NCI-H1417 treated with DMSO at 0.1 percent for 48 hours (cell line): ENCODE measurements around the gene HSPB8.
"Not testable (repeated sequence)": the region's sequence is repeated elsewhere in the genome, so short reads cannot be mapped to it uniquely, and the experiment has no call there.

ENCODE experiments used
- DNase-seq: peaks from one replicate; lab custom pipeline; 2025; lab: John Stamatoyannopoulos, UW

HSPB8 gene

DNA sequence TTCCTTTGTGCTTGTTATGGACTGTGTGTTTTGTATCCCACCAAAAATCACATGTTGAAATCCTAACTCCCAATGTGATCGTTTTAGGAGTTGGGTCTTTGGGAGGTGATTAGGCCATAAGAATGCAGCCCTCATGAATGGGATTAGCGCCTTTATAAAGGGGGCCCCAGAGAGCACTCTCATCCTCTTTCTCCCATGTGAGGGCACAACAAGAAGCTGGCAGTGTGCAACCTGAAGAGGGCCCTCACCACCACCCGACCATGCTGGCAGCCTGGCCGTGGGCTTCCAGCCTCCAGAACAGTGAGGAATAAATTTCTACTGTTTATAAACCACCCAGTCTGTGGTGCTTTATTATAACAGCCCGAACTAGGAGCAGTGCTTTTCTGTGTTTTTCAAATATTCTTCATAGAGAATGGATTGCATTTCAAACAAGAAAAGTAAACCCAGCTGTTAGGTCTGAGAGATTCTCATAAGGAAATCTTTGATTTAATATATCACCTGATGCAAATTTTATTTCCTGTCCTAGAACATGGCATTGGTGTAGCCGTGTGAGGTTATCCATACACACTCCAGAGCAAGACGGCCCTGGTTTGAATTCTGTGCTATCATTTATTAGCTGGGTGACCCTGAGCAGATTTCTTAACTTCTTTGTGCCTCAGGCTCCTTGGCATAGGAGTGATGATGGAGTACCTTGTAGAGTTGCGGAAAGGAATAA, 27.8 kb downstream of the HSPB8 start:
- DNase-seq, result no peak

- no peak for DNase-seq
Observed at GRCh38 chr12:119207063-119207560, 28.4 kb downstream of the HSPB8 start.

- no peak for DNase-seq
Observed at GRCh38 chr12:119208626-119209061, 29.9 kb downstream of the HSPB8 start.

- no peak for DNase-seq
Observed at GRCh38 chr12:119211884-119212283, 33.2 kb downstream of the HSPB8 start.

GRCh38 chr12:119216084-119216483, 37.4 kb downstream of the HSPB8 start:
- DNase-seq, result no peak

DNA sequence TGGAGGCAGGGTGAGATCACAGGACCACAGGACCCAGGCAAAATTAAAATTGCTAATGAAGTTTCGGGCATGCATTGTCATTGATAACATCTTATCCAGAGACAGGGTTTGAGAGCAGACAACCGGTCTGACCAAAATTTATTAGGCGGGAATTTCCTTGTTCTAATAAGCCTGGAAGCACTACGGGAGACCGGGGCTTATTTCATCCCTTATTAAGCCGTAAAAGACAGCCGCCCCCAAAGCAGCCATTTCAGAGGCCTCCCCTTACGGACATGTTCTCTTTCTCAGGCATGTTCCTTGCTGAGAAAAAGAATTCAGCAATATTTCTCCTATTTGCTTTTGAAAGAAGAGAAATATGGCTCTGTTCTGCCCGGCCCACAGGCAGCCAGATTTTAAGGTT, 40.1 kb downstream of the HSPB8 start:
- DNase-seq, result not testable (repeated sequence)

DNA sequence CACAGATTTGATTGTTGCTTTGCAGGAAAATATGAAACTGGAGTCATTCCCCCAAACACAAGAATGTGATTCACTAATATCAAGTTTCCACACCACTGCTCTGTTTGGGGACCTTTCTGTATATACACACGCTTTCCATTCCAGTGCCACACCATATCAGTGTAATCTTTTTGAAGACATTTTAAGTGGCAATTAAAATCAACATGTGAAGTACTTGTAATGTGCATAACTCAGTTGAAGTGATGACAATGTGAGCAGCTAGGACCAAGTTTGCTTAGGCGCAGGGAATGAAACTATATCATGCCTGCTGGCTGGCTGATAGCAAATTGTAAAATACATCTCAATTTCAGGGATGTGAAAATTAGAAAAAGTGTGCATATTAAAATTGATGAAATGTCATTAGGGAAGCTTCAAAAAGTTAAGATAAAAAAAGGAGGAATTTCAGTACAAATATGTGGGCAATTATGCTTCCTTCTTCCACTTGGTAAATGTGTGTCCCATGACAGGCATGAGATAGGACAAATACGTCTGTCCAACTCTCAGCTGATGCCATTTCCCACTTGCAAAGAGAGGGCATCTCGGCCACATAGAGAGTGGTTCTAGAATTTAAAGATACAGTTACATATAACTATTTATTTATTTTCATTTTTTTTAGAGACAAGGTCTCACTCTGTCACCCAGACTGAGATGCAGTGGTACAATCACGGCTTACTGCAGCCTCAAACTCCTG, 43.7 kb downstream of the HSPB8 start:
- no peak for DNase-seq

DNA sequence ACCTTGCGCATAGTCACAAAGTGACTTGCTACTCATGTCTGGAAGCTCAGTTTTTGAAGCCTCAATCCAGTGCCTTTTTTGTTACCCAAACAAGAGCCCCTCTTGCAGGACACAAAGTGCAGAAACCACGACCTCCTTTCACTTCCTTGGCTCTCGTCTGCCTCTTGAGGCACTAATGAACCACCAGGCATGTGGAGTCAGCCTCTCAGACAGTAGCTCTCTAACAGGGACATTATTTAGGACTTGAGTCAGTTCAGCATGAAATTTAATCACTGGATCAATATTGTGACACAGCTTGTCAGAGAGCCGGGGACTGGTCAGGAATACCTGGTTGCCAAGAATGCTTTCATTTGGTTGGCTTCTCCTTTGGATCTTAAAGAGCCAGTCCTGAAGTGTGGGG, 46.7 kb downstream of the HSPB8 start:
- no peak for DNase-seq

GRCh38 chr12:119227292-119227691, 48.6 kb downstream of the HSPB8 start:
- DNase-seq, result no peak

DNA sequence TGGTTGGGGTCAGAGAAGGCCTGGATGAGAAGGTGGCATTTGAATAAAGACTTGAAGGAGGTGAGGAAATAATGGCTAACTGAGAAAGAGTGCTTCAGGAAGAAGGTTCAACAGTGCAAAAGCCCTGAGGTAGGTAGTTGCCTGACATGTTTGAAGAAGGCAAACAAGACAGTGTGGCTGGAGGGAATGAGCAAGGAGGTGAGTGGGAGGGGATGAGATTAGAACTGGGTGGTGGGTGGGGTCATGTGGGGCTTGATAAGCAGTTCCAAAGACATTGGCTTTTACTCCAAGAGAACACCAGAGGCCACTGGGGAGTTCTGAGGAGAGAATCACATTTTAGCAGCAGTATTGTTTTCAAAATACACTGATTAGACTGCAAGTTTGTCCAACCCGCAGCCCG, 50.5 kb downstream of the HSPB8 start:
- DNase-seq, result no peak

DNA sequence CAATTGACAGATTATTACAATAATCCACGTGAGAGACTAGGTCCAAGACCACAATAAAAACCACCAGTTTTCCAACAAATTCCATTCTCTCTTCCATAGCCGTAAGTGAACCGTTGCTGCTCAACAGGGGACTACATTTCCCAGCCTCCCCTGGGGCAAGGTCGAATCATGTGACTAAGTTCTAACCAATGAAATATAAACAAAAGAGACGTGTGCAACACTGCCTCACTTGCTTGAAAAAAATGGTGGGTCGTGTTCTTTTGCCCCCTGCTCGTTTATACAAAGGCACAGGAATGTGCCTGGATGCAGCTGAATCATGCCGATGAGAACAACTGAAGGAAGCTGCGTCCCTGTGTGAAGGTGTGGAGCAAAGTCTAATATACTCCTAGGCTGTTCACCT, 51.1 kb downstream of the HSPB8 start:
- no peak for DNase-seq

DNA sequence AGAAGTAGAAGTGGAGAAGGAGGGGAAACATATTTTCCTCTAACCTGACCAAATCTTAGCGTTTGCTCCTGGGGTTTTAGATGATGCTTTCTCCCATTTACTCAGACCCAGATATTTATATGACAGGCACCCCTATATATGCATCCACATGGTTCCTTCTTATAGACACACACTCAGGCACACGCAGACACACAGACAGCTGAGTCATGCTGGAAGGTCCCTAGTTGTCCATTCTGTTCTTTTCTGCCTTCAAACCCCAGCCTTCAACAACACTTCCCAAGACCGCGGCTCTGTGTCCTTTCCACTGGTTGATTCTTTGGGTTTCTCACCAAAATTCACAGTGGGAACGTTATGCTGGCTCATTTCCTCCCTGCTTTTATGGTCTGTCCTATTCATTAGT, 52.1 kb downstream of the HSPB8 start:
- no peak for DNase-seq

- no peak for DNase-seq
Observed at GRCh38 chr12:119231774-119232173, 53.0 kb downstream of the HSPB8 start.

GRCh38 chr12:119235197-119235751, 56.5 kb downstream of the HSPB8 start:
- no peak for DNase-seq

DNA sequence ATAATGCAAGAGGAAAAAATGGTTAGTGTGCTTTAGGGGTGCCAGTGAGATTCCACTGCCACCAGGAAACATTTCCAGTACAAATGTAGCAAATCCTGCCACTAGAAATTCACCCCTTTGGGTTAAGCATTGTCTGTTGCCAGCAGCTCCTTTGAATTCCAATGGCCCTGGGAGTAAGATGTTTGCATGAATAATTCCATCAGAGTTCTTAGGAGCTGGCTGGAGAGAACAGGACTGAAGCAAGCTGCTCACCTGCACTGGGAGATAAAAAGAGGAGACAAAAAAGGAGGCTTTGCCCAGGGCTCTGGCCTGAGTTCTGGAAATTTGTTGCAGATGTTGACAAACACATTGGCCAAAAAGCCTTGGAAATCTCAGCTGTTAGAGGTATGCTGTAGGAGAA, 57.6 kb downstream of the HSPB8 start:
- DNase-seq, result no peak

DNA sequence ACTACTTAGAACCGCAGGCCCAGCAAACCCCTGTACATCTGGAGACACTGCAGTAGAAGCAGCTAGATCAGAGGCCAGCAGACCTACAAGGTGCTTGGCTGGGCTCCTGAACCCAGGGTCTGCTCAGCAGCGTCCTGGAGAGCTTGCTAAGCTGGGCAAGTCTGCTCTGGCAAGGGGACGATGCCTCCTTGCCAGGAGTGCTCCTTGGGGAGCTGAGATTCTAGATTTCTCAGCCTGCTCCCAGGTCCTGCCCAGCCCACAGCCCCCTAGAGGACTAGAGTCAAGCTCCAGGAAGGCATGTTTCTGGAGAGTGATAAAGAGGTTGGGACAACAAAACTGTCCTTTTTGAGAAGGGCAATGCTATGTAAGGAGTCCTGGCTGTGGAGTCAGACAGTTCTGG, 60.3 kb downstream of the HSPB8 start:
- no peak for DNase-seq

- no peak for DNase-seq
Observed at GRCh38 chr12:119241049-119241448, 62.3 kb downstream of the HSPB8 start.

DNA sequence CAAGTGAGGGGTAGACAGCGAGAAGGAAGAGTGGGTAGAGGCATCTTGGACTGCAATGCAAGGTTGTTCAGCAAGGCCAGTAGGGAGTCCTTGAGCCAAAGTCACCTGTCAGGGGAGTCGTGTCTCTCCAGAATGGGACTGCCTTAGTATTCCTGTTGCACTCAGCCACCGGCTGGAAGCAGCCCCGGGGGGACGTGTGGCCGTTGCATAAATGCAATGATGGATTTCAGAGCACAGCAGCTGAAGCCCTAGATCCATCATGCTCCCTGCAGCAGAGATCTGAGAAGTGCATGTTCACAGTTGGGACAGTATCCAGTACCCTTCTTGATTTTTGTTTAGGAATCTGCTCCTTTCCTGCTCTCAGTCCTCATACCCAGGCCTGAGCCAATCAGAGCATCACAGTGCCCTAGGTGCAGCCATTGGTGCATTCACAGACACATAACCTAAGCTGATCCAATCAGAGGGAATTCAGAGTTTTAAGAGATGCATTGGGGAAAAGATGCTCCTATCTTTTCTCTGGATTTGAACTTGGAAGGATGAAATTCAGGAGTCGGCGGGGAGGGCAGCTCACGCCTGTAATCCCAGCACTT, 62.9 kb downstream of the HSPB8 start:
- no peak for DNase-seq
